Common myeloid progenitor, CD34-positive (primary cell): ENCODE data around the gene ZNF366.

Experiments used
- CTCF ChIA-PET: fragments of 350-600 bp; sonication (Branson Sonifier 250); formaldehyde crosslinking; loops from one replicate; lab custom pipeline; 2021; ENCODE audit warnings: antibody characterized with exemption; lab: Charles Lee
- POLR2A ChIA-PET: fragments of 350-600 bp; sonication (Branson Sonifier 250); formaldehyde crosslinking; loops from one replicate; lab custom pipeline; 2021; ENCODE audit warnings: antibody characterized with exemption; lab: Charles Lee
- DNase-seq, 3 donors: peaks; one replicate each; pipeline versions ENCODE4 v3.0.0 to v3.0.0-alpha.2; 2013
- H3K27ac ChIP-seq, 2 experiments: 1 replicate in 1 of 2; 2 replicates in 1 of 2; pipeline ENCODE4 v1.7.0; 2013; ENCODE audit warnings: inconsistent platforms in 2 of 2, low read length in 2 of 2, mild to moderate bottlenecking in 2 of 2, low read depth in 1 of 2, moderate library complexity in 1 of 2; ENCODE audit not compliant: severe bottlenecking in 2 of 2, insufficient read depth in 1 of 2, poor library complexity in 1 of 2
- H3K27me3 ChIP-seq, 5 experiments: replicated peaks in 2 of 5; 1 replicate in 3 of 5; 2 replicates in 2 of 5; pipeline versions ENCODE4 v1.6.1 to v1.7.0; 2013; ENCODE audit warnings: low read length in 4 of 5, mild to moderate bottlenecking in 2 of 5, moderate library complexity in 2 of 5, inconsistent platforms in 1 of 5; ENCODE audit not compliant: insufficient read depth in 5 of 5, control insufficient read depth in 4 of 5
- H3K36me3 ChIP-seq, 4 experiments: 1 replicate in 2 of 4; 2 replicates in 2 of 4; pipeline versions ENCODE4 v1.6.1 to v1.7.0; 2013; ENCODE audit warnings: low read length in 3 of 4, control low read depth in 1 of 4, mild to moderate bottlenecking in 1 of 4; ENCODE audit not compliant: control insufficient read depth in 4 of 4, insufficient read depth in 4 of 4
- H3K4me1 ChIP-seq, 4 experiments: 1 replicate in 3 of 4; 2 replicates in 1 of 4; pipeline versions ENCODE4 v1.6.1 to v1.7.1; 2013; ENCODE audit warnings: low read length in 3 of 4, mild to moderate bottlenecking in 3 of 4, control low read depth in 1 of 4, inconsistent platforms in 1 of 4, moderate library complexity in 1 of 4; ENCODE audit not compliant: control insufficient read depth in 4 of 4, insufficient read depth in 4 of 4; ENCODE audit errors: control extremely low read depth in 1 of 4
- H3K4me3 ChIP-seq, 7 experiments: 1 replicate in 4 of 7; 2 replicates in 3 of 7; pipeline versions ENCODE4 v1.5.1 to v1.7.0; 2013; ENCODE audit warnings: mild to moderate bottlenecking in 7 of 7, low read length in 6 of 7, moderate library complexity in 6 of 7, inconsistent platforms in 2 of 7, low read depth in 2 of 7, control low read depth in 1 of 7; ENCODE audit not compliant: insufficient read depth in 4 of 7, control insufficient read depth in 1 of 7; ENCODE audit errors: extremely low read depth in 1 of 7
- H3K9me3 ChIP-seq, 5 experiments: 1 replicate in 4 of 5; 2 replicates in 1 of 5; pipeline versions ENCODE4 v1.6.1 to v1.7.1; 2013; ENCODE audit warnings: low read length in 4 of 5, mild to moderate bottlenecking in 2 of 5, inconsistent platforms in 1 of 5, low read depth in 1 of 5, moderate library complexity in 1 of 5; ENCODE audit not compliant: control insufficient read depth in 4 of 5, insufficient read depth in 2 of 5; ENCODE audit errors: control extremely low read depth in 1 of 5
- WGBS: methylation state at CpG from one replicate; pipeline ENCODE4 v1.1.5; 2013; ENCODE audit not compliant: insufficient coverage; 5-methylcytosine and 5-hydroxymethylcytosine counted together

The ZNF366 gene

DNA sequence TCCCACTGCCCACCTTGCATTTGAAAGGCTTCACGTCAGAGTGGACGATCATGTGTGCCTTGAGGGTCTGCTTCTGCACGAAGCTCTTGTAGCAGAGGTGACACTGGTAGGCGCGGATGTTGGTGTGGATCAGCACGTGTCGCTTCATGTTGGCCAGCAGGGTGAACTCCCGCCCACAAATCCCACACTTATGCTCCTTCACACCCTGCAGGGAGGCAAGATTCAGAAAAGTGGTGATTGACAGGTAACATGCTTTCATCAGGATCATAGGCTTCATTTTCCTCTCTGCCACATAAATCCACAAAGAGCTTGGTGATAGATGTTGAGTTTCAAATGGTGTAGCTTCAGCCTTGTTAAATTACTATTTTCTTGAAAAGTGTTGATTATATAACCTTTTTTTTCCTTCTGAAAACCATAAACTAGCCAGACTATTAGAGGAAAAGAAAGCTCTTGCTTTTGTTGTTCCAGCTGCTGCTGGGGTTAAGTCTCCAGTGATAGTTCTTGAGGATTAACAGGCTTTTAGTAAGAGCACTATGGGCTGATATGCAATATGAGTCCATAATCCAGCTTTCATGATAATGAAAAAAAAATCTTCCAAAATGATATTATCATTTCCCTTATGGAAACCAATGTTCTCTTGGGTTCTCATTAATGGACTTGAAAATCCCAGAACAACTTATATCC lies 50.7 kb downstream of the ZNF366 start:
- H3K4me1 ChIP-seq = peaks cover 0 to 22% (median 17%) of the 10 kb centered on the region in 4 experiments
- no peak overlapping the region for H3K4me3 ChIP-seq
- POLR2A ChIA-PET = no interaction called here
- H3K36me3 ChIP-seq = no peaks in the 10 kb centered on the region
- 97% methylated on average over 5 of the region's 8 CpGs for WGBS
- DNase-seq = no peak
- no peak overlapping the region for H3K27ac ChIP-seq
- CTCF ChIA-PET = no interaction called here
- H3K9me3 ChIP-seq = peaks cover 0 to 2% (median 0%) of the 10 kb centered on the region in 5 experiments
- no peaks in the 10 kb centered on the region for H3K27me3 ChIP-seq

GRCh38 chr5:72455476-72455875 lies 51.7 kb downstream of the ZNF366 start:
- H3K27ac ChIP-seq = no peak overlapping the region
- 100% methylated on average over 4 of the region's 9 CpGs for WGBS

GRCh38 chr5:72454996-72455395 lies 52.2 kb downstream of the ZNF366 start:
- no CpG with 5 or more reads among the region's 2 CpGs for WGBS
- Histone ChIP-seq H3K9me3 (no peaks in the 10 kb centered on the region), H3K4me1 (peaks cover 0 to 22% (median 17%) of the 10 kb centered on the region in 4 experiments), H3K36me3 (no peaks in the 10 kb centered on the region), H3K27me3 (no peaks in the 10 kb centered on the region), H3K4me3 (no peak overlapping the region), H3K27ac (no peak overlapping the region)
- no peak for DNase-seq
- ChIA-PET POLR2A (no interaction called here), CTCF (no interaction called here)

More at GRCh38 chr5:72455476-72455875, 51.7 kb downstream of the ZNF366 start:
- DNase-seq = no peak
- POLR2A ChIA-PET = no interaction called here
- no peaks in the 10 kb centered on the region for H3K36me3 ChIP-seq
- H3K4me1 ChIP-seq = peaks cover 0 to 22% (median 17%) of the 10 kb centered on the region in 4 experiments
- H3K27me3 ChIP-seq = no peaks in the 10 kb centered on the region
- H3K9me3 ChIP-seq = no peaks in the 10 kb centered on the region
- H3K4me3 ChIP-seq = no peak overlapping the region
- CTCF ChIA-PET = no interaction called here

- Histone ChIP-seq H3K9me3 (no peaks in the 10 kb centered on the region), H3K4me3 (no peak overlapping the region), H3K27ac (no peak overlapping the region), H3K4me1 (peaks cover 0 to 11% (median 10%) of the 10 kb centered on the region in 4 experiments), H3K27me3 (no peaks in the 10 kb centered on the region), H3K36me3 (no peaks in the 10 kb centered on the region)
- POLR2A ChIA-PET = no interaction called here
- CTCF ChIA-PET = no interaction called here
- 98% methylated on average over 4 of the region's 4 CpGs for WGBS
- DNase-seq = no peak
Measured at GRCh38 chr5:72453246-72453775, 53.9 kb downstream of the ZNF366 start.

DNA sequence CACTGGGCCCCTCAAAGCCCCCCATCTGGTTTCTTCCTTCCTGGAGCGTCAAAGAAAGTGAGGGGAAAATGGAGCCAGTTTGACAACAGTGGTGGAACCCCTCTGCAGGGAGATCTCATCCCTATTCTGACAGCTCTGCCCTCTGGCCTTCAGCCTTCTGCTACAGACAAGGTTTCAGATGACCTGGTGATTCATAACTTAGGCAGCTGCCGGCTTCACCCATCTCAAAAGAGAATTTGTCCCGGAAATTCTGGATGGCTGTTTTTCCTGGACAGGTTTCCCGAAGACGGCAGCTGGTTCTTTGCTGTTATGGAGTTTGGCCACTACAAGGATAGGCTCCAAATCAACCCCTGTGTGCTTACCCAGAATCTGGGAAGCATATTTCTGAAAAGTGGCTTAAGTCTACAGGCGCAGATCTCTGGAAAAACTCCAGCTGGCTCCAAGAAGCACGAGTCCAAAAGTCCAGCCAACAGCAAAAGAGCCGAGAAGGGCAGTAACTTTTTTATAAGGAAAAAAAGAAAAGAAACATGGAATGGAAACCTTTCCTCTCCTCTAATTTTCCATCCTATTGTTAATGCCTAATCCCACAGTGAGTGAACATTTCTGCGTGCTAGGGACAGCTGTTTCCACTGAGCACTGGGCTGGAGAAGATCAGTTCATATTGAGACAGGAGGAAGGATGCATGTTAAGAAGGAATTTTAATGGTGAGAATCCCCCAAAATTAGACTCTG lies 54.5 kb downstream of the ZNF366 start:
- ChIA-PET CTCF (interaction anchor here (1.7 kb wide), 1 partner anchor 11 kb away, joined by 5 read pairs; no protein-coding TSS in a partner anchor), POLR2A (no interaction called here)
- Histone ChIP-seq H3K4me3 (no peak overlapping the region), H3K27ac (no peak overlapping the region), H3K4me1 (peaks cover 0 to 10% (median 9%) of the 10 kb centered on the region in 4 experiments), H3K9me3 (no peaks in the 10 kb centered on the region), H3K27me3 (no peaks in the 10 kb centered on the region), H3K36me3 (no peaks in the 10 kb centered on the region)
- WGBS = 86% methylated on average over 6 of the region's 9 CpGs
- DNase-seq = no peak

GRCh38 chr5:72451741-72452505 lies 55.3 kb downstream of the ZNF366 start:
- peak in 2 of 3 donors; percentile 52 to 62 for DNase-seq
- Histone ChIP-seq H3K9me3 (no peaks in the 10 kb centered on the region), H3K27me3 (no peaks in the 10 kb centered on the region), H3K36me3 (no peaks in the 10 kb centered on the region), H3K4me1 (peaks cover 0 to 10% (median 9%) of the 10 kb centered on the region in 4 experiments), H3K27ac (no peak overlapping the region), H3K4me3 (no peak overlapping the region)
- WGBS = 34% methylated on average over 5 of the region's 13 CpGs
- ChIA-PET CTCF (interaction anchor here (0.7 to 1.7 kb wide), 3 partner anchors 12 to 23 kb away, joined by 3 to 5 read pairs (median 3); no protein-coding TSS in a partner anchor), POLR2A (no interaction called here)
